Caco-2 (cell line): Measurements from ENCODE around the gene SIGLEC15. TPM values are rescaled to one million over a fixed set of nuclear protein-coding genes. Genes with fewer than 3 reads are reported as not detected.

Experiments used
- BruUV-seq: library from RNA; stranded (reverse); fragments of 400-500 nt; replicated peaks from 2 replicates; lab custom pipeline; 2021; lab: Mats Ljungman, UMichigan
- CTCF ChIA-PET: fragments of 300-600 bp; sonication (Branson Sonifier 250); formaldehyde crosslinking; loops from one replicate; lab custom pipeline; 2022; ENCODE audit warnings: antibody characterized with exemption; lab: Charles Lee
- POLR2A ChIA-PET: fragments of 300-600 bp; sonication (Branson Sonifier 250); formaldehyde crosslinking; loops from one replicate; lab custom pipeline; 2022; ENCODE audit warnings: antibody characterized with exemption; lab: Charles Lee
- DNase-seq, 2 experiments: peaks; one replicate each; pipeline versions ENCODE4 v3.0.0 to v3.0.0-alpha.2; 2020 to 2022
- H3K27me3 ChIP-seq: replicated peaks from 2 replicates; pipeline ENCODE4 v1.6.0; 2011; ENCODE audit warnings: low read length; ENCODE audit not compliant: control insufficient read depth, insufficient read depth
- H3K36me3 ChIP-seq: 2 replicates; pipeline ENCODE4 v1.5.1; 2011; ENCODE audit warnings: low read length; ENCODE audit not compliant: control insufficient read depth, insufficient read depth
- H3K4me1 ChIP-seq: fragments of 250-450 bp; sonication (Bioruptor Pico); 2 replicates; pipeline ENCODE4 v1.5.1; 2020; ENCODE audit warnings: mild to moderate bottlenecking
- H3K4me3 ChIP-seq: 2 replicates; pipeline ENCODE4 v1.5.1; 2011; ENCODE audit warnings: low read depth, mild to moderate bottlenecking, control low read depth, low read length
- H3K9me3 ChIP-seq: fragments of 250-450 bp; sonication (Bioruptor Pico); 2 replicates; pipeline ENCODE4 v1.5.1; 2020; ENCODE audit warnings: mild to moderate bottlenecking, moderate library complexity
- H3K27ac Mint-ChIP-seq: one replicate; pipeline ENCODE4 v1.8.0; 2022; ENCODE audit warnings: mixed read lengths; ENCODE audit not compliant: unreplicated experiment
- H3K27me3 Mint-ChIP-seq: one replicate; pipeline ENCODE4 v1.8.0; 2022; ENCODE audit warnings: mixed read lengths; ENCODE audit not compliant: insufficient read depth, unreplicated experiment
- H3K36me3 Mint-ChIP-seq: one replicate; pipeline ENCODE4 v1.8.0; 2022; ENCODE audit warnings: mild to moderate bottlenecking, mixed read lengths; ENCODE audit not compliant: insufficient read depth, unreplicated experiment
- H3K4me1 Mint-ChIP-seq: one replicate; pipeline ENCODE4 v1.8.0; 2022; ENCODE audit warnings: low read depth, mixed read lengths; ENCODE audit not compliant: unreplicated experiment
- H3K4me3 Mint-ChIP-seq: one replicate; pipeline ENCODE4 v1.8.0; 2022; ENCODE audit warnings: mild to moderate bottlenecking, moderate library complexity, mixed read lengths; ENCODE audit not compliant: unreplicated experiment
- H3K9me3 Mint-ChIP-seq: one replicate; pipeline ENCODE4 v1.8.0; 2022; ENCODE audit warnings: mixed read lengths; ENCODE audit not compliant: unreplicated experiment
- CTCF ChIP-seq, 2 experiments: fragments of 200-600 bp in 1 of 2; IDR thresholded peaks; 1 replicate in 1 of 2; 2 replicates in 1 of 2; pipeline versions ENCODE4 v1.5.1 to v1.8.0; 2011 to 2022; ENCODE audit warnings: antibody characterized with exemption in 1 of 2, control low read depth in 1 of 2, inconsistent platforms in 1 of 2, low read depth in 1 of 2, low read length in 1 of 2, mild to moderate bottlenecking in 1 of 2, moderate library complexity in 1 of 2; ENCODE audit not compliant: insufficient read depth in 1 of 2, severe bottlenecking in 1 of 2, unreplicated experiment in 1 of 2
- intact Hi-C: fragments of 100-400 bp; cut with micrococcal nuclease; formaldehyde crosslinking; loops from one replicate; pipeline ENCODE4 v1.10.0; 2022; ENCODE audit not compliant: unreplicated experiment
- total RNA-seq: library from RNA; stranded (reverse); gene quantifications from 2 replicates; pipeline ENCODE4 v1.2.3, GENCODE V29; 2022

The SIGLEC15 gene
- total RNA-seq, 1 experiment from 2014 or later: not detected

DNA sequence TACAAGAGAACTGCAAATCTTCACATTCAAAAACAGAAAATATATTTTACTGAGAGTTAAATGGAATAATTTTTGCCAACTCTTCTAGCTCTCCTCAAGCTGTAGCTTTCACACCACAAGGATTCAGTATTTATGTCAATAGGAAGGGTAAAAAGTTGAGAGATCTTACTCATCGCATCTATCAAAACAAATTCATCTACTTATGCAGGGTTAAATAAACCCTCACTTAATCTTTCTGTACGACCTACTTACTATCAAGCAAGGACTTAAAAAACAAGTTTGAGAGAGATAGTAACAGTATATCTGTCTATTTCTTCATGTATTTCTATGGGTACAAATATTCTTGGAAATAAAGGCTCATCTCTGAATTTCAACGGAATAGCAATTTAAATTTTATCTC lies 35.5 kb downstream of the SIGLEC15 start:
- DNase-seq: no peak

DNA sequence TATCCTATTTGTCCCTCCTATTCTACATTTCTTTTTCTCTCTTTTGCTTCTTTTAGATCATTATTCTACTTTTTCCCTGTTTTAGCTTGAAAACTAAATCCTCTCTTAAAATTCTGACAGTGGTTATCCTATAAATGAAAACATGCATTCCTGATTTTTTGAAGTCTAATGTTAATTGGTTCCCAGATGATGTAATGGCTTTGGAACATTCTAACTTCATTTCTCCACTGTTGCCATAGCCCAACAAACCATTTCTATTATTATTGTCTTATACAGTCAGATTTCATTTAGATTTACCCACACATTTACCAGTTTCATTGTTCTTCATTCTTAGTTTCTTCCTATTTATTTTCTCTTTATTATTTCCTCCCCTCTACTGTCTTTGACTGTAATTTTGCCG lies 36.5 kb downstream of the SIGLEC15 start:
- Mint-ChIP-seq H3K36me3 (peaks cover 10% of the 10 kb centered on the region), H3K9me3 (no peaks in the 10 kb centered on the region), H3K4me3 (no peak overlapping the region), H3K27ac (no peak overlapping the region), H3K4me1 (no peaks in the 10 kb centered on the region), H3K27me3 (no peaks in the 10 kb centered on the region)
- H3K9me3 ChIP-seq: no peaks in the 10 kb centered on the region
- intact Hi-C loops: no loop called here
- ChIA-PET POLR2A (no interaction called here), CTCF (no interaction called here)
- no peaks in the 10 kb centered on the region for H3K36me3 ChIP-seq
- H3K27me3 ChIP-seq: no peaks in the 10 kb centered on the region
- no peak for TF ChIP-seq CTCF (IDR thresholded peaks at IDR 0.05; ENCODE audit: insufficient read depth in 1 of 2, low read depth in 1 of 2, low read length in 1 of 2, severe bottlenecking in 1 of 2, unreplicated experiment in 1 of 2)
- no peaks in the 10 kb centered on the region for H3K4me1 ChIP-seq
- no peak overlapping the region for H3K4me3 ChIP-seq
- BruUV-seq: no TSS peak
- no peak for DNase-seq

More for the DNA sequence above, 35.5 kb downstream of the SIGLEC15 start:
- no peaks in the 10 kb centered on the region for H3K27me3 Mint-ChIP-seq
- no peak overlapping the region for H3K4me3 Mint-ChIP-seq
- POLR2A ChIA-PET: no interaction called here
- H3K4me1 ChIP-seq: no peaks in the 10 kb centered on the region
- CTCF ChIA-PET: no interaction called here
- H3K27me3 ChIP-seq: no peaks in the 10 kb centered on the region
- no peaks in the 10 kb centered on the region for H3K36me3 ChIP-seq
- no peaks in the 10 kb centered on the region for H3K9me3 Mint-ChIP-seq
- H3K4me1 Mint-ChIP-seq: no peaks in the 10 kb centered on the region
- intact Hi-C loops: no loop called here
- BruUV-seq: no TSS peak
- no peak overlapping the region for H3K4me3 ChIP-seq
- no peak for TF ChIP-seq CTCF (IDR thresholded peaks at IDR 0.05; ENCODE audit: insufficient read depth in 1 of 2, low read depth in 1 of 2, low read length in 1 of 2, severe bottlenecking in 1 of 2, unreplicated experiment in 1 of 2)
- peaks cover 10% of the 10 kb centered on the region for H3K36me3 Mint-ChIP-seq
- H3K27ac Mint-ChIP-seq: no peak overlapping the region
- H3K9me3 ChIP-seq: no peaks in the 10 kb centered on the region

DNA sequence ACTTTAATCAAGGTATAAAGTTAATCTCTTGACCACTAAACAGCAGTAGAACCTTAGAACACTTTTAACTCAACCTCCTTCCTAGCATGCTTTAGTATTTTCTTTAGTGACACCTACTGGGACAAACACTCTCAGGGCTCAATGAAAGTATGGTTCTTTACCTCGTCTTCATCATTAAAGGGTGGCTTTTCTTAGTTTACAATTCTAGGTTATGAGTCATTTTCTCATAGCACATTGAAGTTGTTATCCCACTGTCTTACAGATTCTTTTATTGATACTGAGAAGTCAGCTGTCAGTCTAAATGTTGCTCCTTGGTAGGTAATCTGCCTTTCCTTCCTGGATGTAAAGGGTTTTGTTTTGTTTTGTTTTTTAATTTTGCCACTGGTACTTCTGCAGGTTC lies 38.0 kb downstream of the SIGLEC15 start:
- Mint-ChIP-seq H3K4me3 (no peak overlapping the region), H3K27ac (no peak overlapping the region), H3K4me1 (no peaks in the 10 kb centered on the region), H3K27me3 (no peaks in the 10 kb centered on the region), H3K9me3 (no peaks in the 10 kb centered on the region), H3K36me3 (peaks cover 10% of the 10 kb centered on the region)
- intact Hi-C loops: no loop called here
- H3K4me3 ChIP-seq: no peak overlapping the region
- no peaks in the 10 kb centered on the region for H3K9me3 ChIP-seq
- no peaks in the 10 kb centered on the region for H3K27me3 ChIP-seq
- H3K36me3 ChIP-seq: no peaks in the 10 kb centered on the region
- H3K4me1 ChIP-seq: no peaks in the 10 kb centered on the region
- no peak for TF ChIP-seq CTCF (IDR thresholded peaks at IDR 0.05; ENCODE audit: insufficient read depth in 1 of 2, low read depth in 1 of 2, low read length in 1 of 2, severe bottlenecking in 1 of 2, unreplicated experiment in 1 of 2)
- ChIA-PET POLR2A (no interaction called here), CTCF (no interaction called here)
- no peak for DNase-seq
- BruUV-seq: no TSS peak
